PC-9 (cell line): ENCODE data around the gene TRAF1. TPM values are rescaled to one million over a fixed set of nuclear protein-coding genes. Genes with fewer than 3 reads are reported as not detected.

ENCODE experiments used
- BruUV-seq: library from RNA; stranded (reverse); fragments of 400-500 nt; replicated peaks from 2 replicates; lab custom pipeline; 2021; lab: Mats Ljungman, UMichigan
- CTCF ChIA-PET: fragments of 300-600 bp; sonication (Branson Sonifier 250); formaldehyde crosslinking; loops from one replicate; lab custom pipeline; 2022; ENCODE audit warnings: antibody characterized with exemption; lab: Charles Lee
- POLR2A ChIA-PET: fragments of 300-600 bp; sonication (Branson Sonifier 250); formaldehyde crosslinking; loops from one replicate; lab custom pipeline; 2022; ENCODE audit warnings: antibody characterized with exemption; ENCODE audit not compliant: unreplicated experiment; lab: Charles Lee
- DNase-seq, 2 experiments: peaks; one replicate each; pipeline versions ENCODE4 v3.0.0 to v3.0.0-alpha.2; 2015 to 2022; ENCODE audit warnings: mixed read lengths in 1 of 2
- H2AFZ ChIP-seq: fragments of 200-600 bp; sonication (generic); 2 replicates; pipeline ENCODE4 v1.8.1; 2017; ENCODE audit warnings: antibody characterized with exemption
- H3F3A ChIP-seq: fragments of 200-600 bp; sonication (generic); 2 replicates; pipeline ENCODE4 v1.8.1; 2017; ENCODE audit warnings: antibody characterized with exemption, mild to moderate bottlenecking, low read depth; ENCODE audit not compliant: insufficient read depth
- H3K27ac ChIP-seq: fragments of 200-600 bp; sonication (generic); 2 replicates; pipeline ENCODE4 v1.6.1; 2016; ENCODE audit warnings: mixed run types
- H3K27me3 ChIP-seq: fragments of 200-600 bp; sonication (generic); 2 replicates; pipeline ENCODE4 v1.6.1; 2016; ENCODE audit warnings: low read depth, mixed run types; ENCODE audit not compliant: insufficient read depth
- H3K36me3 ChIP-seq: fragments of 200-600 bp; sonication (generic); 2 replicates; pipeline ENCODE4 v1.6.1; 2016; ENCODE audit warnings: low read depth, mixed run types
- H3K4me1 ChIP-seq: fragments of 200-600 bp; sonication (generic); replicated peaks from 2 replicates; pipeline ENCODE4 v1.6.1; 2016; ENCODE audit warnings: mixed run types; ENCODE audit not compliant: insufficient read depth
- H3K4me2 ChIP-seq: fragments of 200-600 bp; sonication (generic); 2 replicates; pipeline ENCODE4 v1.6.1; 2017; ENCODE audit warnings: mixed run types
- H3K4me3 ChIP-seq: fragments of 200-600 bp; sonication (generic); 2 replicates; pipeline ENCODE4 v1.6.1; 2016; ENCODE audit warnings: mixed run types
- H3K79me2 ChIP-seq: fragments of 200-600 bp; sonication (generic); 2 replicates; pipeline ENCODE4 v1.6.1; 2017; ENCODE audit warnings: low read depth, mixed run types
- H3K9me2 ChIP-seq: fragments of 200-600 bp; sonication (generic); 2 replicates; pipeline ENCODE4 v1.8.1; 2017; ENCODE audit warnings: mild to moderate bottlenecking; ENCODE audit not compliant: insufficient read depth
- H3K9me3 ChIP-seq: fragments of 200-600 bp; sonication (generic); 2 replicates; pipeline ENCODE4 v1.8.1; 2016; ENCODE audit warnings: low read depth; ENCODE audit not compliant: insufficient read depth
- H4K20me1 ChIP-seq: fragments of 200-600 bp; sonication (generic); 2 replicates; pipeline ENCODE4 v1.8.1; 2017; ENCODE audit not compliant: insufficient read depth
- CTCF ChIP-seq: fragments of 200-600 bp; sonication (generic); conservative IDR thresholded peaks from 2 replicates; pipeline ENCODE4 v1.6.1; 2017; ENCODE audit warnings: mixed run types, antibody characterized with exemption, mild to moderate bottlenecking, moderate library complexity
- EZH2 ChIP-seq: fragments of 200-600 bp; sonication (generic); IDR thresholded peaks from 2 replicates; pipeline ENCODE4 v1.8.0; 2017; ENCODE audit warnings: antibody characterized with exemption, low read depth
- intact Hi-C: fragments of 100-400 bp; cut with micrococcal nuclease; formaldehyde crosslinking; loops from one replicate; pipeline ENCODE4 v1.10.0; 2022; ENCODE audit not compliant: unreplicated experiment
- total RNA-seq: library from RNA; stranded (reverse); gene quantifications from 2 replicates; pipeline ENCODE4 v1.2.3, GENCODE V29; 2021

TRAF1 gene
- total RNA-seq, 1 experiment from 2014 or later = 2.7 TPM

- Histone ChIP-seq H3K9me3 (no peaks in the 10 kb centered on the region), H3K36me3 (no peaks in the 10 kb centered on the region), H2AFZ (no peak overlapping the region), H3K79me2 (no peaks in the 10 kb centered on the region), H3K9me2 (no peaks in the 10 kb centered on the region), H3K4me1 (peaks cover 42% of the 10 kb centered on the region), H3K27ac (no peak overlapping the region), H3K27me3 (no peaks in the 10 kb centered on the region), H3K4me2 (peak overlapping the region; percentile 48), H3F3A (peaks cover 38% of the 10 kb centered on the region), H3K4me3 (no peak overlapping the region), H4K20me1 (no peaks in the 10 kb centered on the region)
- intact Hi-C loops = loop anchor here (1.0 kb wide), 1 partner anchor 40 kb away; no protein-coding TSS in a partner anchor
- no TSS peak for BruUV-seq
- peak; percentile 73 to 77 for DNase-seq
- CTCF ChIA-PET = interaction anchor here (0.6 to 1.0 kb wide), 2 partner anchors 263 to 329 kb away, joined by 4 read pairs; no protein-coding TSS in a partner anchor
- POLR2A ChIA-PET = interaction anchor here (0.6 to 1.2 kb wide), 3 partner anchors 10 to 37 kb away, joined by 3 to 24 read pairs (median 7); no protein-coding TSS in a partner anchor
- TF ChIP-seq EZH2 (no peak), CTCF (no peak)
These were observed 43.5 kb downstream of the TRAF1 start for GRCh38 chr9:120882935-120883607.

GRCh38 chr9:120879446-120879845, 47.1 kb downstream of the TRAF1 start:
- Histone ChIP-seq H3K36me3 (no peaks in the 10 kb centered on the region), H2AFZ (no peak overlapping the region), H3F3A (peaks cover 48% of the 10 kb centered on the region), H3K9me3 (no peaks in the 10 kb centered on the region), H3K9me2 (no peaks in the 10 kb centered on the region), H3K27me3 (no peaks in the 10 kb centered on the region), H3K4me2 (no peak overlapping the region), H3K4me1 (peaks cover 53% of the 10 kb centered on the region), H3K4me3 (no peak overlapping the region), H3K79me2 (peaks cover 16% of the 10 kb centered on the region), H3K27ac (no peak overlapping the region), H4K20me1 (no peaks in the 10 kb centered on the region)
- POLR2A ChIA-PET = interaction anchor here (0.5 kb wide), 1 partner anchor 710 kb away, joined by 3 read pairs; no protein-coding TSS in a partner anchor
- intact Hi-C loops = no loop called here
- no TSS peak for BruUV-seq
- TF ChIP-seq CTCF (no peak), EZH2 (no peak)
- CTCF ChIA-PET = no interaction called here
- no peak for DNase-seq

GRCh38 chr9:120878188-120879130, 48.1 kb downstream of the TRAF1 start:
- Histone ChIP-seq H3K79me2 (peaks cover 22% of the 10 kb centered on the region), H3K4me1 (peaks cover 54% of the 10 kb centered on the region), H3K36me3 (no peaks in the 10 kb centered on the region), H3K9me3 (no peaks in the 10 kb centered on the region), H3K27me3 (no peaks in the 10 kb centered on the region), H4K20me1 (no peaks in the 10 kb centered on the region), H2AFZ (no peak overlapping the region; the same call in 1 of the 2 replicates), H3K4me3 (peak overlapping the region; percentile 76), H3K27ac (no peak overlapping the region), H3K4me2 (peak overlapping the region; percentile 93), H3K9me2 (no peaks in the 10 kb centered on the region), H3F3A (peaks cover 40% of the 10 kb centered on the region)
- no peak for TF ChIP-seq CTCF
- TF ChIP-seq EZH2 = no peak
- intact Hi-C loops = no loop called here
- TSS peak; percentile 29 for BruUV-seq
- ChIA-PET POLR2A (no interaction called here), CTCF (no interaction called here)
- DNase-seq = no peak
